Neural cell (in vitro differentiated cells): ENCODE measurements around the gene CYB561D1. TPM values are rescaled to one million over a fixed set of nuclear protein-coding genes. Genes with fewer than 3 reads are reported as not detected.
"Not testable (repeated sequence)": the region's sequence is repeated elsewhere in the genome, so short reads cannot be mapped to it uniquely, and the experiment has no call there.

ENCODE experiments used
- H2AFZ ChIP-seq: fragments of 200-600, 300-800 bp; sonication (generic), shearing (Covaris generic); 2 replicates; pipeline ENCODE4 v1.6.0; 2014; ENCODE audit warnings: low read depth, mild to moderate bottlenecking, antibody characterized with exemption, low read length, moderate library complexity
- H3F3A ChIP-seq: fragments of 200-600 bp; shearing (Covaris generic); 2 replicates; pipeline ENCODE4 v1.6.1; 2016; ENCODE audit warnings: mild to moderate bottlenecking, moderate library complexity, mixed read lengths, antibody characterized with exemption, low read length; ENCODE audit not compliant: insufficient read depth, poor library complexity, severe bottlenecking
- H3K27ac ChIP-seq: fragments of 200-600, 300-800 bp; sonication (generic), shearing (Covaris generic); 2 replicates; pipeline ENCODE4 v1.5.1; 2014; ENCODE audit warnings: mild to moderate bottlenecking, low read length, moderate library complexity
- H3K27me3 ChIP-seq: fragments of 300-800, 200-600 bp; sonication (generic), shearing (Covaris generic); 2 replicates; pipeline ENCODE4 v1.6.0; 2014; ENCODE audit warnings: mild to moderate bottlenecking, low read depth, low read length, moderate library complexity; ENCODE audit not compliant: insufficient read depth
- H3K36me3 ChIP-seq: fragments of 300-800, 200-600 bp; sonication (generic), shearing (Covaris generic); 2 replicates; pipeline ENCODE4 v1.5.1; 2014; ENCODE audit warnings: mild to moderate bottlenecking, antibody characterized with exemption, low read length, moderate library complexity; ENCODE audit not compliant: insufficient read depth
- H3K4me2 ChIP-seq: fragments of 300-800, 200-600 bp; sonication (generic), shearing (Covaris generic); 2 replicates; pipeline ENCODE4 v1.6.0; 2014; ENCODE audit warnings: mild to moderate bottlenecking, low read length
- H3K4me3 ChIP-seq: fragments of 300-800, 200-600 bp; sonication (generic), shearing (Covaris generic); 2 replicates; pipeline ENCODE4 v1.5.1; 2014; ENCODE audit warnings: mild to moderate bottlenecking, low read length, moderate library complexity
- H3K79me2 ChIP-seq: fragments of 200-600 bp; shearing (Covaris generic); replicated peaks from 2 replicates; pipeline ENCODE4 v1.6.0; 2014; ENCODE audit warnings: mild to moderate bottlenecking, low read length, moderate library complexity; ENCODE audit not compliant: insufficient read depth
- H3K9ac ChIP-seq: fragments of 300-800, 200-600 bp; sonication (generic), shearing (Covaris generic); 2 replicates; pipeline ENCODE4 v1.6.1; 2016; ENCODE audit warnings: mild to moderate bottlenecking, low read length, mixed read lengths
- H3K9me2 ChIP-seq: fragments of 200-600 bp; shearing (Covaris generic); 2 replicates; pipeline ENCODE4 v1.6.1; 2016; ENCODE audit warnings: mild to moderate bottlenecking, low read length, mixed read lengths; ENCODE audit not compliant: insufficient read depth
- H3K9me3 ChIP-seq: fragments of 200-600, 300-800 bp; sonication (generic), shearing (Covaris generic); 2 replicates; pipeline ENCODE4 v1.6.1; 2016; ENCODE audit warnings: mild to moderate bottlenecking, mixed run types, low read length, moderate library complexity, mixed read lengths
- H4K20me1 ChIP-seq: fragments of 200-600 bp; shearing (Covaris generic); 2 replicates; pipeline ENCODE4 v1.6.1; 2016; ENCODE audit warnings: mild to moderate bottlenecking, mixed run types; ENCODE audit not compliant: insufficient read depth
- CTCF ChIP-seq: fragments of 450-650 bp; IDR thresholded peaks from 2 replicates; pipeline ENCODE4 v1.5.1; 2014; ENCODE audit warnings: antibody characterized with exemption, mild to moderate bottlenecking, moderate library complexity; ENCODE audit not compliant: poor library complexity, severe bottlenecking
- EP300 ChIP-seq: fragments of 450-650 bp; conservative IDR thresholded peaks from 2 replicates; pipeline ENCODE4 v1.6.1; 2014; ENCODE audit warnings: antibody characterized with exemption, mild to moderate bottlenecking, moderate library complexity; ENCODE audit not compliant: poor library complexity, severe bottlenecking
- EZH2 ChIP-seq: fragments of 200-600, 300-800 bp; shearing (Covaris generic), sonication (generic); IDR thresholded peaks from 2 replicates; pipeline ENCODE4 v1.6.1; 2014; ENCODE audit warnings: antibody characterized with exemption, low read length, borderline replicate concordance, mild to moderate bottlenecking; ENCODE audit not compliant: insufficient read depth, poor library complexity, severe bottlenecking
- MXI1 ChIP-seq: fragments of 450-650 bp; conservative IDR thresholded peaks from 2 replicates; pipeline ENCODE4 v1.6.1; 2014; ENCODE audit warnings: antibody characterized with exemption, mild to moderate bottlenecking; ENCODE audit not compliant: poor library complexity, severe bottlenecking
- POLR2AphosphoS5 ChIP-seq: IDR thresholded peaks from 2 replicates; pipeline ENCODE4 v1.6.1; 2012
- RAD21 ChIP-seq: fragments of 450-650 bp; conservative IDR thresholded peaks from 2 replicates; pipeline ENCODE4 v1.6.1; 2014; ENCODE audit warnings: antibody characterized with exemption, mild to moderate bottlenecking, moderate library complexity
- REST ChIP-seq: IDR thresholded peaks from 2 replicates; pipeline ENCODE4 v1.6.1; 2012; ENCODE audit warnings: borderline replicate concordance
- SMC3 ChIP-seq: fragments of 450-650 bp; conservative IDR thresholded peaks from 2 replicates; pipeline ENCODE4 v1.6.1; 2014; ENCODE audit warnings: antibody characterized with exemption, mild to moderate bottlenecking, moderate library complexity; ENCODE audit not compliant: poor library complexity
- TAF1 ChIP-seq: IDR thresholded peaks from 2 replicates; pipeline ENCODE4 v1.6.1; 2012; ENCODE audit warnings: low read depth
- polyA plus RNA-seq: library from polyadenylated mRNA; depleted of rRNA; stranded (reverse); fragments of >200 nt; gene quantifications from 2 replicates; pipeline ENCODE4 v1.2.3, GENCODE V29; 2014

CYB561D1 gene
- polyA plus RNA-seq, 1 donor from 2014 or later, result 7.2 TPM

- H3F3A ChIP-seq, H3K9me2 ChIP-seq, H3K4me2 ChIP-seq, H3K4me3 ChIP-seq, H3K79me2 ChIP-seq, H3K27ac ChIP-seq, H4K20me1 ChIP-seq, H3K36me3 ChIP-seq, H3K9ac ChIP-seq, H3K9me3 ChIP-seq, H2AFZ ChIP-seq: not testable (repeated sequence)
- peaks cover 14% of the 10 kb centered on the region for H3K27me3 ChIP-seq
Measured at GRCh38 chr1:109445949-109446695, 47.8 kb upstream of the CYB561D1 start.

GRCh38 chr1:109447524-109447923 is 46.4 kb upstream of the CYB561D1 start:
- Histone ChIP-seq H3K9ac (no peak overlapping the region), H3K27me3 (peaks cover 13% of the 10 kb centered on the region), H3K9me3 (no peaks in the 10 kb centered on the region), H3F3A (no peaks in the 10 kb centered on the region), H3K79me2 (no peaks in the 10 kb centered on the region), H3K27ac (no peak overlapping the region), H2AFZ (no peak overlapping the region), H4K20me1 (no peaks in the 10 kb centered on the region), H3K4me3 (no peak overlapping the region), H3K4me2 (no peak overlapping the region), H3K9me2 (no peaks in the 10 kb centered on the region), H3K36me3 (no peaks in the 10 kb centered on the region)
- TF ChIP-seq EZH2 (no peak), RAD21 (no peak), TAF1 (no peak), POLR2AphosphoS5 (no peak), SMC3 (no peak), REST (no peak)

- no peak for TF ChIP-seq MXI1
- TF ChIP-seq REST, result no peak
- TF ChIP-seq RAD21, result no peak
- no peak for TF ChIP-seq POLR2AphosphoS5
- TF ChIP-seq TAF1, result no peak
- no peak for TF ChIP-seq EP300
- no peak for TF ChIP-seq EZH2
- no peak for TF ChIP-seq SMC3
- no peak for TF ChIP-seq CTCF
- H3K4me3 ChIP-seq, result no peak overlapping the region
- H3K4me2 ChIP-seq, result no peak overlapping the region
- no peak overlapping the region for H3K9ac ChIP-seq
- H3F3A ChIP-seq, result no peaks in the 10 kb centered on the region
- H3K36me3 ChIP-seq, result no peaks in the 10 kb centered on the region
- H3K9me3 ChIP-seq, result peaks cover 6% of the 10 kb centered on the region
- no peak overlapping the region for H3K27ac ChIP-seq
- no peaks in the 10 kb centered on the region for H3K79me2 ChIP-seq
- no peaks in the 10 kb centered on the region for H3K27me3 ChIP-seq
- H4K20me1 ChIP-seq, result no peaks in the 10 kb centered on the region
- no peak overlapping the region for H2AFZ ChIP-seq
- H3K9me2 ChIP-seq, result no peaks in the 10 kb centered on the region
Measured at GRCh38 chr1:109454497-109455133, 39.3 kb upstream of the CYB561D1 start.
